ENCODE measurements around the gene CHST4.

DNA sequence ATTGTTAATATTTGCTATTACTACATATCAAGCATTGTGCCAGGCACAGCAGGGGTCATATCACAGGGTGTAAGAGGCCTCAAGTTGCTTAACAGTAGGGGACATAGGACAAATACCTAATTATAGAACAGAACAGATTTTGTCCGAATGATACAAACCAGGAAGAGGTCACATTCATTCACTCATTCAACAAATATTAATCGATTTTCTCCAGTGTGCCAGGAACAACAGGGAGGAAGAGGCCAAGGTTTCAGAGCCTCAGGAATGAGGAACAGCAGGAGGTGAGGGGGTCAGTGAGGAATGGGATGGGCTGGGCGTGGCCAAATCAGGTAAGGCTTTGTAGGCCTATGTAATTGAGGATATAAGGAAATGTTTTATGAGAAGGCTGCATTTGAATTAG, 11.2 kb upstream of the CHST4 start:
- TF ChIP-seq CTCF (IDR thresholded peaks at IDR 0.05; ENCODE audit: insufficient read depth, low read depth, low read length) (no peak), EZH2 (IDR thresholded peaks at IDR 0.05; ENCODE audit: insufficient read depth, low read length) (no peak)
